Fibroblast of lung (primary cell): Measurements from ENCODE around the gene KSR2. TPM values are rescaled to one million over a fixed set of nuclear protein-coding genes. Genes with fewer than 3 reads are reported as not detected.

Experiments
- DNase-seq, 2 donors: peaks; one replicate each; pipeline versions ENCODE4 v3.0.0 to v3.0.0-alpha.2; 2010; ENCODE audit warnings: low read depth in 2 of 2
- H2AFZ ChIP-seq: 2 replicates; pipeline ENCODE4 v1.5.1; 2012; ENCODE audit warnings: low read length, control low read depth, inconsistent platforms
- H3K27ac ChIP-seq: 2 replicates; pipeline ENCODE4 v1.5.1; 2011; ENCODE audit warnings: low read length, control low read depth; ENCODE audit not compliant: insufficient read depth
- H3K27me3 ChIP-seq: 2 replicates; pipeline ENCODE4 v1.5.1; 2011; ENCODE audit warnings: mild to moderate bottlenecking, low read length; ENCODE audit not compliant: control insufficient read depth, insufficient read depth
- H3K36me3 ChIP-seq: 2 replicates; pipeline ENCODE4 v1.5.1; 2011; ENCODE audit warnings: low read length; ENCODE audit not compliant: control insufficient read depth, insufficient read depth
- H3K4me1 ChIP-seq: 2 replicates; pipeline ENCODE4 v1.5.1; 2011; ENCODE audit warnings: low read length; ENCODE audit not compliant: control insufficient read depth, insufficient read depth; ENCODE audit errors: extremely low read depth
- H3K4me2 ChIP-seq: 2 replicates; pipeline ENCODE4 v1.5.1; 2011; ENCODE audit warnings: low read length, control low read depth; ENCODE audit not compliant: insufficient read depth; ENCODE audit errors: extremely low read depth
- H3K4me3 ChIP-seq, 4 experiments: fragments of 200-600 bp in 1 of 4; sonication (generic) in 1 of 4; replicated peaks in 1 of 4; 2 replicates each; pipeline ENCODE4 v1.5.1; 2011 to 2016; ENCODE audit warnings: low read length in 4 of 4, low read depth in 3 of 4, mild to moderate bottlenecking in 3 of 4, control low read depth in 2 of 4, inconsistent platforms in 1 of 4, mixed read lengths in 1 of 4; ENCODE audit not compliant: insufficient read depth in 1 of 4; ENCODE audit errors: control extremely low read depth in 1 of 4
- H3K79me2 ChIP-seq: 2 replicates; pipeline ENCODE4 v1.5.1; 2012; ENCODE audit warnings: mild to moderate bottlenecking, low read length, inconsistent platforms; ENCODE audit not compliant: control insufficient read depth, insufficient read depth
- H3K9ac ChIP-seq: 2 replicates; pipeline ENCODE4 v1.5.1; 2011; ENCODE audit warnings: mild to moderate bottlenecking, low read length, control low read depth; ENCODE audit not compliant: insufficient read depth
- H3K9me3 ChIP-seq: 2 replicates; pipeline ENCODE4 v1.5.1; 2012; ENCODE audit warnings: low read depth, low read length; ENCODE audit not compliant: control insufficient read depth, insufficient read depth
- H4K20me1 ChIP-seq: 2 replicates; pipeline ENCODE4 v1.5.1; 2011; ENCODE audit warnings: low read length; ENCODE audit not compliant: control insufficient read depth, insufficient read depth; ENCODE audit errors: extremely low read depth
- CTCF ChIP-seq, 2 donors: IDR thresholded peaks in 1 of 2; conservative IDR thresholded peaks in 1 of 2; 1 replicate in 1 of 2; 2 replicates in 1 of 2; pipeline ENCODE4 v1.5.1; 2011 to 2012; ENCODE audit warnings: low read length in 2 of 2, control low read depth in 1 of 2, inconsistent platforms in 1 of 2, low read depth in 1 of 2, mild to moderate bottlenecking in 1 of 2
- EZH2 ChIP-seq: IDR thresholded peaks from 2 replicates; pipeline ENCODE4 v1.5.1; 2012; ENCODE audit warnings: low read length, control low read depth, mild to moderate bottlenecking; ENCODE audit errors: missing control alignments
- polyA plus RNA-seq, 2 donors: library from polyadenylated mRNA; depleted of rRNA in 1 of 2; stranded (reverse) in 1 of 2; unstranded in 1 of 2; fragments of >200 nt; gene quantifications; 2 replicates each; pipeline ENCODE4 v1.2.1, GENCODE V29; 2011 to 2012; ENCODE audit warnings: missing spikeins in 1 of 2
- total RNA-seq: library from RNA; depleted of rRNA; stranded (reverse); fragments of >200 nt; gene quantifications from 2 replicates; pipeline ENCODE4 v1.2.1, GENCODE V29; 2014

KSR2 gene
- total and polyA plus RNA-seq, 2 donors (not counting 1 experiment from before 2014, with no cell fraction given) = not detected

GRCh38 chr12:117518594-117519270 lies 450.1 kb downstream of the KSR2 start:
- H2AFZ ChIP-seq = no peak overlapping the region
- no peak overlapping the region for H3K9ac ChIP-seq
- no peak for TF ChIP-seq CTCF (conservative IDR thresholded peaks at IDR 0.05 in 1 of 2, IDR thresholded peaks at IDR 0.05 in 1 of 2; ENCODE audit: low read depth in 1 of 2, low read length in 2 of 2)
- no peak for TF ChIP-seq EZH2
- no peaks in the 10 kb centered on the region for H3K36me3 ChIP-seq
- no peak overlapping the region for H3K4me2 ChIP-seq
- H3K4me1 ChIP-seq = no peaks in the 10 kb centered on the region
- no peaks in the 10 kb centered on the region for H4K20me1 ChIP-seq
- H3K9me3 ChIP-seq = no peaks in the 10 kb centered on the region
- peak in 1 of 2 donors; percentile 30 for DNase-seq
- H3K4me3 ChIP-seq = no peak overlapping the region
- H3K79me2 ChIP-seq = no peaks in the 10 kb centered on the region
- H3K27ac ChIP-seq = no peak overlapping the region
- no peaks in the 10 kb centered on the region for H3K27me3 ChIP-seq

DNA sequence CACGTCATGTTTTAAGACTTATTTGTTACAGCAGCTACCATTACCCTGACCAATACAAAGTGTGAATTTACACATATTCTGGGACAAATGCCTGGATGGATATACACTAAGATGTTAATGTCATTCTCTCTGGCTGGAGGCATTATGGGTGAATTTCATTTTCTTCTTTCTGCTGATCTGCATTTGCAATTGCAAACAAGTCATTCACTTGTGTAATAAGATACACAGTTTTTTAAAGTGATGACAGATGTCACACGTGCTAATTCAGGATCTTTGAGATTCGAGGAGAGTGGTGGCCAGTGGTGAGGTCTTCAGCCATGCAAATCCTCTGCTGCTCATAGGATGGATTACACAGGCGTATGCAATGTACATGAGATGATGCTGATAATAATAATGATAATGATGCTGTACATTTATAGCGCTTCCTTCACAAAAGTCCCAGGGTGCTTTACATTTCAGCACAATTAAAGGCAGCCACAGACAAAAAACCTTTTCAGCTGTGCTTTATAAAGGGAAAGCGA lies 451.5 kb downstream of the KSR2 start:
- Histone ChIP-seq H4K20me1 (no peaks in the 10 kb centered on the region), H3K9ac (no peak overlapping the region), H3K4me1 (no peaks in the 10 kb centered on the region), H2AFZ (no peak overlapping the region), H3K27me3 (no peaks in the 10 kb centered on the region), H3K79me2 (no peaks in the 10 kb centered on the region), H3K4me2 (no peak overlapping the region), H3K27ac (no peak overlapping the region), H3K4me3 (no peak overlapping the region), H3K36me3 (no peaks in the 10 kb centered on the region), H3K9me3 (no peaks in the 10 kb centered on the region)
- TF ChIP-seq EZH2 (no peak), CTCF (conservative IDR thresholded peaks at IDR 0.05 in 1 of 2, IDR thresholded peaks at IDR 0.05 in 1 of 2; ENCODE audit: low read depth in 1 of 2, low read length in 2 of 2) (no peak)
- DNase-seq = no peak

GRCh38 chr12:117516034-117516433 lies 452.8 kb downstream of the KSR2 start:
- no peak overlapping the region for H3K9ac ChIP-seq
- DNase-seq = no peak
- no peaks in the 10 kb centered on the region for H3K36me3 ChIP-seq
- TF ChIP-seq CTCF (conservative IDR thresholded peaks at IDR 0.05 in 1 of 2, IDR thresholded peaks at IDR 0.05 in 1 of 2; ENCODE audit: low read depth in 1 of 2, low read length in 2 of 2) (no peak), EZH2 (no peak)
- no peak overlapping the region for H3K27ac ChIP-seq
- H3K79me2 ChIP-seq = no peaks in the 10 kb centered on the region
- H3K9me3 ChIP-seq = no peaks in the 10 kb centered on the region
- no peak overlapping the region for H3K4me2 ChIP-seq
- H2AFZ ChIP-seq = no peak overlapping the region
- H3K27me3 ChIP-seq = no peaks in the 10 kb centered on the region
- H3K4me3 ChIP-seq = no peak overlapping the region
- no peaks in the 10 kb centered on the region for H4K20me1 ChIP-seq
- H3K4me1 ChIP-seq = no peaks in the 10 kb centered on the region
